RCC 7860 (cell line): ENCODE data around the gene RBM4B.

Experiments
- DNase-seq: peaks from one replicate; pipeline ENCODE4 v3.0.0-alpha.2; 2015; ENCODE audit warnings: low spot score
- FAIRE-seq: peaks from 2 replicates; lab custom pipeline; 2012; peaks lifted over from hg19 to GRCh38; lab: Jason Lieb, UNC

Gene RBM4B

DNA sequence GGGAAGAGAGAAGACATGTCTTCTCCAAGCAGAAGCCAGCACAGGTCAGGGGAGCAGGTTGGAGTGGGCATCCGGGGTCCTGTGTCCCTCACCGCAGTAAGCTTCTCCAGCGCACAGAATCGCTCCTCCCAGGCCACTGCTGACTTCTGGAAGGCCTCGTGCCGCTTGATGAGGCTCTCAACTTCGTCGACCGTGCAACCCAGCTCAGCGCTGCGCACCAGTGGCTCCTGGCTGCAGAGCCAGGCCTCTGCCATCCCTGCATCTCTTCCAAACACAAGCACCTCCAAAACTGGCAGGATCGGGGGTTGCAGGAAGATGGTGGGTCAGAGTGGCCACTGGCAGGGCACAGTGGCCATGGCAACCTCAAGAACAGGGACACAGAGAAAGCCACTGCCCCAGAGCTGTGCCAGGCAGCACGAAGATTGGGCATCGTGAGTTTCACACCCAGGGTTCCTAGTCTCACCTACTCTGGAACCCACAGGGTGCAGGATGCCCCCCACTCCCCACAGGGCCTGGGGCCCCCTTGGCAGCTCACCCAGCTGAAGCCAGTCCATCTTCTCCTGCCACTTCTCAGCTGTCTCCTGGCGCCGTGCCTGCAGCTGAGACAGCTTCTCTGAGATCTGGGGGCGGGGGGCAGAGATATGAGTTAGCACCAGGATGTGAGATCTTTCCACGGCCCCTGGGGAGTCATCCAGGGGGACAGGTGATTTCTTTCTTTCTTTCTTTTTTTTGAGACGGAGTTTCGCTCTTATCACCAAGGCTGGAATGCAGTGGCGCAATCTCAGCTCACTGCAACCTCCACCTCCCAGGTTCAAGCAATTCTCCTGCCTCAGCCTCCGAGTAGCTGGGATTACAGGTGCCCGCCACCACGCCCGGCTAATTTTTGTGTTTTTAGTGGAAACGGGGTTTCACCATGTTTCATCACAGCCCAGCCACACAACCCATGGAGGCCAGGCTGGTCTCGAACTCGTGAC lies 11.2 kb upstream of the RBM4B start:
- no peak for DNase-seq
- FAIRE-seq: no peak

DNA sequence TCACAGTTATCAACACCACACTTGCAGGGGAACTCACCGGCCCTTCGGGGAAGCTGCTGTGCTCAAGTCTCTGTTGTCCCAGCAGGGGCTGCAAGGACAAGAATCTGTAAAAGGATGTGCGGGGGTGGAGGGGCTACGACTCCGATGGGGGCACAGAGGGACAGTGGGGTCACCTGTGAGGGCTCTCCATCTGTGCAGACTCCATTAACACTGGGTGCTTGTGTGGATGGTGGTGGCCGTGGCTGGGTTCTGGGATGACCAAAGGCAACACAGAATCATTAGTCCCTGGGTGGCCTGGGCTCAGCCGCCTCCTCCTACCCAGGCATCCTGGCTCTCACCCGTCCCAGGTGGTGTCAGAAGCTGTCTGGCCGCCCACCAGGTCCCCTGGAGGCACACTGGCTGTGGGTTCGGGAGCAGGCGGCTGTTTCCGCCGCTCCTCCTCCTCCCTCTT lies 10.2 kb upstream of the RBM4B start:
- FAIRE-seq (no peak), DNase-seq (no peak)

DNA sequence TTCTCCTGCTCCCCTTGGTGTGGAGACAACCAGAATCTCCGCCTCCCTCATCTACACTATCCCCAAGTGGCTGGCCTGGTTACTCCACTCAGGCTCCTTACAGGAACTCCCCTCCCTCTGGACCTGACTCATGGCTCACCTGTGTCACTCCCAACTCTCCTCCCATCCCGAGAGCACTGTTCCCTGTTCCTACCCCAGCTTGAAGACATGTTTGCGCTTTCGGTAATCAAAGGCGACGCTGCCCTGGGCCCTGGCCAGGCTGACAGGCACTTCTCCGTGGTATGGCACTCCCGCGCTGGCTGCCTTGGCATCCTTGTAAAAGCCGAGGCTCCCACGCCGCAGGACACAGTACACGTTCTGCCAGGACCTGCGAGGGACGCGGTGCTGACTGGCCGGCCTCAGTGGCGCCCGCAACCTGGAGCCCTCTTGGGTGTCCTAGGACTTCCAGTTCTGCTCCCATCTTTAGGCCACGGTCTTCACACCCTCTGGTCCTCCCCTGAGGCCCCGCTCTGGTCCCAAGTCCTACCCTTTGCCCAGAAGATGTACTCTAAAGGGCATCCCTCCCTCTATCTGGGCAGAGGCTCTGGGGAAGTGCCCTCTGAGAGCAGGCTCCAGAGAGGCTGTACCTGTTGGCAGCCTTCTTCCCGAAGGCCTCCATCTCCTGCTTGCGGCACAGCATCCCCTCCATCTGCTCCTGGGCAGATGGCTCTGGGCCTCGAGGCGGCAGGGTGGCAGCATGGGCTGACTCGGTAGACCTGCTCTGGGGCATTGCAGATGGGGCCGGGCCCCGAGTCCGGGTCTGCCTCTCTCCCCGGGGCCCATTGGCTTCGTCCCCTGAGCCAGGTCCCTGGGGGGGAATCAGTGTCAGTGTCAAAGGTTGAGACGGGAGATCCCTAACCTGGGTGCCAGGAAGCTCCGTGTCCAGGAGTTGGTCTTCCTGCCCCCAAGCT lies 9.4 kb upstream of the RBM4B start:
- FAIRE-seq: no peak
- no peak for DNase-seq

DNA sequence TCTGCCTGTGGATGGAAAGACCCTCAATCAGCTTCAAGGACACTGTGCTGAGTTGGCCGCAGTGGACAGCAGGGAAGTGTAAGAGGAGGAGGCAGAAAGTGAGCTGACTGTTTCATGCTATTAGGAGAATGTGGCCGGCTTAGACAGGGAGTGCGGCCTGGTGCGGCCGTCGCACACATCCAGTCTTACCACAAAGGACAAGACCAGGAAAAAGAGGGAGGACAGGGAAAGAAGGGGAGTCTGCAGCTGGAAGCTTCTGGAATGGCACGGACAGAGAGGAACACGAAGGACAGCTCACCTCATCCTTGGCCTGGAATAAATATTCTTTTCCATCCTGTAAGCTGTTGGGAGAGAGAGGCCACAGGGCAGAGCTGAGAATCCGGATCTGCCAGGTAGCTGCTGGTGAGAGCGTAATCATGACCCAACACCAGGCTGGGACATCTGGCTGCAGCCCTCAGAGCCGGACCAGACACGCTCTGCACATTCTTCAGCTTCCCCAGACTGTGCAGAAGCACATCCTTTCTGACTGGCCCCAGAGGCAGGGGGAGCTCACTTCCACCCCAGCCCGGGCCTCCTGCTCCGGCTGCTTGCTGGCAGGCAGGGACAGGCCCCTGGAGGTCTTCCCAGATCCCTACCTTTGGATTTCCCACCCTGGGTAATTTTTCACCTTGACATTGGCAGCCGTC lies 8.6 kb upstream of the RBM4B start:
- no peak for DNase-seq
- no peak for FAIRE-seq

DNA sequence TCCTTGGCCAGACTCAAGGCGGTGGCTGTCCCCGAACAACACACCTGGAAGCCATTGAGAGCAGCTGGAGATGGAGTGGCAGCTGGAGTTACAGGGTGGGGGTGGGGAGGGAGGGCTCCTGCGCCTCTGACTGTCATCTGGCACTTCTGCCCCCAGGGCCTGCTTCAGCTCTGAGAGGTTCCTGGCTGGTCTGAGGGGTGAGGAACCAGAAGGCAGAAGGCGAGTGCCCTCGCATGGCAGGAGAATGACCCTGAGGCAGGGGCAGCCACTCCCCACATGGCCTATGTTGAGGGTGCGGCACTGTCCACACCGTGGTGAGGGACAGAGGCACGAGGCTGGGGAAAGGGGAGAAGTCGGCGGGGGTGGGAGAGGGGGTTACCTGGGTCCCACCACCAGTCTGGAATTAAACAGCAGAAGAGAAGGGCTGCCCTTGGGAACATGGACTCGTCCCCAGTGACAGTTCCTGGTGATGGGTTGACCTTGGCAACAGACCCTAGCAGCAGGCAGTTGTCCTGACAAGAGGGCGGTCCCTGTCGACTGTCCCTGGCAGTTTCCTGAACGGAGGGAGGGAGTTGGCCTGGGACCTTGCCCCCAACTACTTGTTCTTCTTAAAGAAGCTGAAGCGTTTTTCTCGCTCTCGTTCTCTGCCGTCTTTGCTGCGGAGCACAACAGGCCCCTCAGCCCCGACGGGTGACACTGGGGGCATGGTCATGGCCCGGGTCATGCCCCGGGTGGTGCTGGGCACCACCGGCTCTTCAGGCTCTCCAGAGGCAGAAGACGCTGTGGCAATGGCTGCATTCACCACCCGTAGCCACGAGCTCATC lies 7.8 kb upstream of the RBM4B start:
- DNase-seq (no peak), FAIRE-seq (no peak)

DNA sequence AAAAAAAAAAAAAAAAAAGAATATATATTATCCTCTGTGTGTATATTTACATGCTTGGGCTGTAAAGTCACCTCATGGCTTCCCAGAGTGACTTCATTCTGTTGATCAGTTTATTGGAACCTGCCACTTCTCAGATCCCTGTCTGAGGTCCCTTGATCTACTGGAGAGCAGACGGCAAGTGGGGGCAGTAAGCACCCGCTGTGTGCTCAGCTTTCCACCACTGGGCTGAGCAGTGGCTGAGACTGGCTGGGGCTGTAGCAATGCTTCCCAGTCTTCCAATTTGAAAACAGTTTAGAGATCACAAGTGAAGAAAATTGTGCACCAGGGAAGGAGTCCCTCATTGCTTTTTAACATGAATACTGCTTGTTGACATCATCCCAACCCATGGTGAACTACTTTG lies 6.9 kb upstream of the RBM4B start:
- FAIRE-seq (no peak), DNase-seq (no peak)

DNA sequence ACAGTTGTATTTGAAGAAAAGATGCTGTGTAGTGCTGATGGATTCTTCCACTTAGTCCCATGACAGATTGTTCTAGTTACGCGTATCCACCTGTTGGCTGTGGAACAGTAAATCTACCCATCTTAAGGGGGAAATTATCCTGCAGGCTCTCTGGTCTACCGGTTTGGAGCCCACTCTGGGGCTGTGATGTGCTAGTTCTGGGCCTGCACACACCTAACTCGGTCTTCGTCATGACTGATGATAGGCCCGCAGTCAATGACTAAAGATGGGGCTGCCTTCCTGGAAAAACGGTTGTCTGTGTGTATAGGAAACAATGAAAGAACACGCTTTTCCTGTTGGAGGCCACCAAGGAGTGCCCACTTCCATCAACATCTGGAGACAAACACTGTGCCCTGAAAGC lies 6.2 kb upstream of the RBM4B start:
- FAIRE-seq (no peak), DNase-seq (no peak)

DNA sequence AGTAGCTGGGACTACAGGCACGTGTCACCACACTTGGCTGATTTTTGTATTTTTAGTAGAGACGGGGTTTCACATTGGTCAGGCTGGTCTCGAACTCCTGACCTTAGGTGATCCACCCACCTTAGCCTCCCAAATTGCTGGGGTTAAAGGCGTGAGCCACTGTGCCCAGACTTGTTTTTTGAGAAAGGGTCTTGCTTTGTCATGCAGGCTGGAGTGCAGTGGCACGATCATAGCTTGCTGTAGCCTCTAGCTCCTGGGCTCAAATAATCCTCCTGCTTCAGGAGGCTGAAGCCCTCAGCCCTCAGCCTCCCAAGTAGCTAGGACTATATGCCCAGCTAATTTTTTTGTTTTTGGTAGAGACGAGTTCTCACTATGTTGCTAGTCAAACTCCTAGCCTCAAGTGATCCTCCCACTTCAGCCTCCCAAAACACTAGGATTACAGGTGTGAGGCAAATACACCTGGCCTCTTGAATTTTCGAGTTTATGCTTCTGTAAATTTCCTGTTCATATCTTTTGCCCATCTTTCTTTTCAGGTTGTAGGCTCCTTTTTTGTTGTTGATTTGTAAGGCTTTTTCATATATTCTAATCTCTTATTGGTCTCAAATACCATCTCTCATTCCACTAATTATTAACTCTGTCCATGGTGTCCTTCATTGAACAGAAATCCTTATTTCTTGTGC lies 3.4 kb upstream of the RBM4B start:
- FAIRE-seq (no peak), DNase-seq (no peak)

DNA sequence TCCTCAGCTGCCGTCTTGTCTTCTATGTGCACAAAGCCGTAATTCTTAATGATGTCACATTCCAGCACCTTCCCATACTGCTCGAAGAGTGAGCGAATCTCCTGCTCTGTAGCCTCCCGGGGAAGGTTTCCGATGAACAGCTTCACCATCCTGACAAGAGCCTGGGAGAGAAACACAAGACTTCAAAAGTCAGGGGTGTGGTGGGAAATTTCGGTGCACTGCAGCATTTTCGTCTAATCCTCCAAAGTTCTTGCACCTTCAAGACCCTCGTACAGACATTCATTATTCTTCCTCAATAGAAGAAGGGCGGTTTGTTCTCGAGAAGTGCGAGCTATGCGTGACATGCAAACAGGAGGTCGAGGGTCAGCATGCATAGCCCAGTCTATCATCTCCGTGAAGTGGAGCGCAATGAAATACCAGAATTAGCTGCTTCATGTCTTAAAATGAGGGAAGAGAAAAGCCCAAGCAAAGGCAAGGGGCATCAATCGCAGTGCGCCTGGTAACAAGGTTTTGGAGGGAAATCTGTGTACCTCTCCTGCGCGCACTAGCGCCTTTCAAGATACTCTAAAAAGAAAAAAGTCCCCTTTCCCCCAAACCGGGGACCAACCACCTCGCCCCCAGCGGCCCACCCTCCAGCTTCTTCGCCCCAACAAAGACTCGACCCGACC lies 622 bp downstream of the RBM4B start:
- no peak for DNase-seq
- no peak for FAIRE-seq

DNA sequence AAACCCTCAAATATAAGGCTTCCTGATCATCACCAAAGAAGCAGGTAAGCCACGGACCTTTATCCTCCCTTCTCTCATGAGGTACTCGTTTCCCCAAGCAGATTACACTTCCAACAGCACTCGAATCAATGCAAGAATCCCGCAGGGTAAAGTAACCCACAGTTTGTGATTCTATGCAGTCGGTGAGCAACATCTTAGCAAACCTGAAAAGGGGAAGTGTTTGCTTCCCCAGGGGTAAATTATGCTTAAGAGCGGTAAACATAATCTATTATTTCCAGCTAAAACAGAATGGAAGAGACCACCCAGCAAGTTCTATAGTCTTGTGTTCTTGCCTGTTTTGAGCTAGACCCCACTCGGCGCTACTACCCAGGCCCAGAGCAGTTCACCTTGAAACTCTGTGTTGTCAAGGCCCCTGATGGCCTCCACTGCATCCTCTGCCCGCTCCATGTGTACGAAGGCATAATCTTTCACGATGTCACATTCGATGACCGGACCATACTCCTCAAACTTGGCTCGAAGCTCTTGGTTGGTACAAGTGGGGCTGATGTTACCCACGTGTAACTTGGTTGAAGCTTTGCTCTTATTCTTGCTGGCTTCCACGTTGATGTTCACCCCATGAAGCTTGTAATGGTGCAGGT lies 1.3 kb downstream of the RBM4B start:
- FAIRE-seq (no peak), DNase-seq (no peak)

DNA sequence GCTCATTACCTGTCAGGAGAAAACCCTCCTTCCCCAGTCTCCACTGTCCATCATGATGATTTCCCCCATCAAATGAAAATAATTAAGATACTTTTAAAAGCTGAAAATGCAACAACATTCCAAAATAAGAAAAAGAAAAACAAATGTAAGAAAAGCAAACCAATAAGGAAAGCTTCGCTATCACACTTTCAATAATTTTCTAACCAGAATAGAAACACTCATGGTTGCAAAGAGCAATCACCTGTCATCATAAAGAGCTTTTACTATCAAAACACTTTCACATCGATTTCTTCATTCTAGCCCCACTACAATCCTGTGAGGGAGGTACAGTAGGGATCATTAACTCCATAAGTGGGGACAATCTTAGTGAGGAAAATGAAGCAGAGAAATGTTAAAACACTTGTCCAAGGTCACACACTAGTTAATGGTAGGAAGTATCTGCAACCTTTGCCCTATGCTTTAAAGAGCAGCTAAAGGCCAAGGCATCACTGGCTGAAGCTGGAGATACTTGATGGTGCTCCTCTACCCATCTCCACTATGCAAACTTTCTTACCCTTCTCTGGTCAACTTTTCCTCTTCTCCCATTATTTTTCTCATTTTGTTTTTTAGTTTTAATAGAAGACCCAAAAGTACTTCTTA lies 2.6 kb downstream of the RBM4B start:
- FAIRE-seq (no peak), DNase-seq (no peak)

DNA sequence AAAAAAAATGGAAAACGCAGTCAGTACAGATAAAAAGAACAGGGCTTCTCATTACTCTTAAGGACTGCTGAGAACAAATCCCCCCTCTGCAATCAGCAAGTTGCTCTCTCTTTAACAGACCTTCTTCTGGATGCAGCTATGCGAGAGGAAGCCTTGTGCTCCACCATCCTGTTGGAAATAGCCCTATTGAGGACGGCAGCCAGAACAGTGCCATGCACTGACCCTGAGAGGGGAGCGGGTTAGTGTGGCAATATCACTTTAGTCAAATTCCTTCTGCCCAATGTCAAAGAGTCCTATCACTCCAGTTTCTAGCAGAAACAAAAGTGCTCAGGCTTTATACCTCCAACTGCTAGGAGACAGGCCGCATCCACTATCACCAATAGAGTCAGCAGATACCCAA lies 6.9 kb downstream of the RBM4B start:
- FAIRE-seq (no peak), DNase-seq (no peak)

DNA sequence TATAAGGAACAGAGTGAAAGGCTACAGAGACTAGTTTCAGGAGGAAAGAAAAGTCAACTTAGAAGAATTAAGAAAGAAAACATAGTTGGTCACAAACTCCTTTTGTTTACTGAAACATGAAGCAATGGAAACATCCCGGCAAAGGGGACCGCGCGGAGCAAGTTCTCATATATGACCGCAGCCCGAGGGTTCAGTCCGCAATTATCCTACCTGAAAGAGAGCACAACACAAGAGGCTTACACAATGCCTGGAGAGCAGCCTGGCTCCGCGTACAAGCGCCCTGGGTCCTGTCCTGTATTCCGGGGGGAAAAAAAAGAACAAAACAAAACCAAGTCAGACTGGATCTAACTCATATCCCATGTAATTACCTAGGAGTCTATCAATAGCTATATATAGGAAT lies 12.3 kb downstream of the RBM4B start:
- FAIRE-seq: no peak
- no peak for DNase-seq

DNA sequence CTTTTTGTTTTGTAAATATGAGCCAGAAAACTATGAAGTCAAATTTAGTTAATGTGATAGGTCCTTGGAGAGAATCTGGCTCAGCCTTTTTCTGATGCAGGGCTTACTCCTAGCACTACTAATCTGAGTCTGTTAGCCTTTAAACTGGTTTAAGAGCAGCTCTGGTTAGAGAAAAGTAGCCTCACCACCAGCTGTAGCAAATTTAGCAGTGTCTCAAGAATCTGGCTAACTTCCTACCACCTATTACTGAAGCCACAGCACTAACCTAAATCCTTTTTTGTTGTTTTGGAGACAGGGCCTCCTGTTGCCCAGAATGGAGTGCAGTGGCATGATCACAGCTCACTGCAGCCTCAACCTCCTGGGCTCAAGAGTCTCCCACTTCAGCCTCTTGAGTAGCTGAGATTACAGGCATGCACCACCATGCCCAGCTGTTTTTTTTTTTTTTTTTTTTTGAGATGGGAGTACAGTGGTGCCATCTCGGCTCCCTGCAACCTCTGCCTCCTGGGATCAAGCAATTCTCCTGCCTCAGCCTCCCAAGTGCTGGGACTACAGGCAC lies 13.9 kb downstream of the RBM4B start:
- FAIRE-seq (no peak), DNase-seq (no peak)

DNA sequence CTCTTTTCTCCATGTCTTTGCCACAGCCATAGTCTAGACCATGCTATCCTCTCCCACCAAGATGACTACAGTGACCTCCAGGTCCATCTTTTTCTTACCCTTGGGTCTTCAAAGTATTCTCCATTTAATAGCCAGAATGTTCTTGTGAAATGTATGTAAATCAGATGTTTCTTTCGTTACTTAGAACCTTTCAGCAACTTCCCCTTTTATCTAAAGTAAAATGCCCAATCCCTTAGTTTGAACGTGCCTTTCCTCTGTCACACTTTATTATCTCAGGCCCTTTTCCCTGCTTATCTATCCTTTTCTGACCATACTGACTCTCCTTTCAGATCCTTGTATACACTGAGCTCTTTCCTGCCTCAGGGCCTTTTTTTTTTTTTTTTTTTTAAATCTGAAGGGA lies 17.9 kb downstream of the RBM4B start:
- FAIRE-seq: no peak
- no peak for DNase-seq

DNA sequence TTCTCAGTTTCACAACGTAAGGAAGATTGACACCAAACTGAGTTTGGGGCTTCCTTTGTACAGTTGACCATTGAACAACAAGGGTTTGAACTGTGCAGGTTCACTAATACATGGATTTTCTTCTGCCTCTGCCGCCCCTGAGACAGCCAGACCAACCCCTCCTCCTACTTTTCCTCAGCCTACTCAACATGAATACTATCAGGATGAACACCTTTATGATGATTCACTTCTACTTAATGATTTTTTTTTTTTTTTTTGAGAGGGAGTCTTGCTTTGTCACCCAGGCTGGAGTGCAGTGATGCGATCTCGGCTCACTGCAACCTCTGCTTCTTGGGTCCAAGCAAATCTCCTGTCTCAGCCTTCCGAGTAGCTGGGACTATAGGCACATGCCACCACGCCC lies 24.6 kb downstream of the RBM4B start:
- FAIRE-seq: no peak
- peak; percentile 31 for DNase-seq

DNA sequence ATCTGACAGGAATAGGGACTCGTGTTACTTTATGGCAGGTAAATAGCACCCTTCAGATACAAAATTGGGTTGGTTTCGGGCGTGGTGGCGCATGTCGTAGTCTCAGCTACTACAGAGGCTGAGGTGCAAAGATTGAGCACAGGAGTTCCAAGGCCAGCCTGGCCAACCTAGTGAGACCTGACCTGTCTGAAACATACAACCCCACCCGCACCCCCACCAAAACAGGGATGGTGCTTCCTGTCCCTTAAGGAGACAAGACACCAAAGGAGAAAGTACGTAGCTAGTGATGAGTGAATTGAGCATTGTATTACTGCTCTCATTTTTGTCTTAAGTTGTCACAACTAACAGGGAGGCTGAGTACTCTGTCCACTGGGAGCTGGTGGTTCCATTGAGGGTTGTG lies 25.0 kb downstream of the RBM4B start:
- FAIRE-seq (no peak), DNase-seq (no peak)

DNA sequence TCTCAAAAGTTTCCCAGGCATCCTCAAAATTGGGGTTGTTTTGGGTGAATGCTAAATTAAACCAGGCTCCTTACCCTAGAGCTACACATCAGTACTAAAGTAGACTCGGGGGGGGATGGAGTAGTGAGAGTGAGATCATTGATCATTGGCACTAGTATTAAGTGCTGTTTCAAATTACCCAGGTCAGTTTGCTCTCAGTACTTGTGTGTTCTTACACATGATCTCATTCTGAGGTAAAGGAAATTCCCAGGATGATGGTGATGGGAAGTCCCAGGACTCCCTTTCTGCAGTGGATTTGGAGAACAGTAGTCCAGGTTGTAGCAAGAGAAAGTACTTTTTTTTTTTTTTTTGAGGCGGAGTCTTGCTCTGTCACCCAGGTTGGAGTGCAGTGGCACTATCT lies 26.7 kb downstream of the RBM4B start:
- DNase-seq (peak; percentile 37), FAIRE-seq (no peak)
